GM12873 (cell line): ENCODE data around the gene TGFBR2.

ENCODE experiments used
- TF ChIP-seq, protein P1 (sequence below): IDR thresholded peaks from 2 replicates; pipeline ENCODE4 v1.5.1; 2012; ENCODE audit warnings: low read depth, mild to moderate bottlenecking, moderate library complexity, low read length, control low read depth; ENCODE audit not compliant: insufficient read depth; ENCODE audit errors: missing control alignments

TGFBR2 gene

DNA sequence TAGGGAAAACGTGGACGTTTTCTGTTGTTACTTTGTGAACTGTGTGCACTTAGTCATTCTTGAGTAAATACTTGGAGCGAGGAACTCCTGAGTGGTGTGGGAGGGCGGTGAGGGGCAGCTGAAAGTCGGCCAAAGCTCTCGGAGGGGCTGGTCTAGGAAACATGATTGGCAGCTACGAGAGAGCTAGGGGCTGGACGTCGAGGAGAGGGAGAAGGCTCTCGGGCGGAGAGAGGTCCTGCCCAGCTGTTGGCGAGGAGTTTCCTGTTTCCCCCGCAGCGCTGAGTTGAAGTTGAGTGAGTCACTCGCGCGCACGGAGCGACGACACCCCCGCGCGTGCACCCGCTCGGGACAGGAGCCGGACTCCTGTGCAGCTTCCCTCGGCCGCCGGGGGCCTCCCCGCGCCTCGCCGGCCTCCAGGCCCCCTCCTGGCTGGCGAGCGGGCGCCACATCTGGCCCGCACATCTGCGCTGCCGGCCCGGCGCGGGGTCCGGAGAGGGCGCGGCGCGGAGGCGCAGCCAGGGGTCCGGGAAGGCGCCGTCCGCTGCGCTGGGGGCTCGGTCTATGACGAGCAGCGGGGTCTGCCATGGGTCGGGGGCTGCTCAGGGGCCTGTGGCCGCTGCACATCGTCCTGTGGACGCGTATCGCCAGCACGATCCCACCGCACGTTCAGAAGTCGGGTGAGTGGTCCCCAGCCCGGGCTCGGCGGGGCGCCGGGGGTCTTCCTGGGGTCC, at the start of gene TGFBR2:
Gene TGFBR2, plus strand, starts transcription at position 301 of the 731 bp plus-strand sequence. Its CDS starts 283 bp downstream, at position 584.
- TF ChIP-seq, protein P1, sequence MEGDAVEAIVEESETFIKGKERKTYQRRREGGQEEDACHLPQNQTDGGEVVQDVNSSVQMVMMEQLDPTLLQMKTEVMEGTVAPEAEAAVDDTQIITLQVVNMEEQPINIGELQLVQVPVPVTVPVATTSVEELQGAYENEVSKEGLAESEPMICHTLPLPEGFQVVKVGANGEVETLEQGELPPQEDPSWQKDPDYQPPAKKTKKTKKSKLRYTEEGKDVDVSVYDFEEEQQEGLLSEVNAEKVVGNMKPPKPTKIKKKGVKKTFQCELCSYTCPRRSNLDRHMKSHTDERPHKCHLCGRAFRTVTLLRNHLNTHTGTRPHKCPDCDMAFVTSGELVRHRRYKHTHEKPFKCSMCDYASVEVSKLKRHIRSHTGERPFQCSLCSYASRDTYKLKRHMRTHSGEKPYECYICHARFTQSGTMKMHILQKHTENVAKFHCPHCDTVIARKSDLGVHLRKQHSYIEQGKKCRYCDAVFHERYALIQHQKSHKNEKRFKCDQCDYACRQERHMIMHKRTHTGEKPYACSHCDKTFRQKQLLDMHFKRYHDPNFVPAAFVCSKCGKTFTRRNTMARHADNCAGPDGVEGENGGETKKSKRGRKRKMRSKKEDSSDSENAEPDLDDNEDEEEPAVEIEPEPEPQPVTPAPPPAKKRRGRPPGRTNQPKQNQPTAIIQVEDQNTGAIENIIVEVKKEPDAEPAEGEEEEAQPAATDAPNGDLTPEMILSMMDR = no peak

DNA sequence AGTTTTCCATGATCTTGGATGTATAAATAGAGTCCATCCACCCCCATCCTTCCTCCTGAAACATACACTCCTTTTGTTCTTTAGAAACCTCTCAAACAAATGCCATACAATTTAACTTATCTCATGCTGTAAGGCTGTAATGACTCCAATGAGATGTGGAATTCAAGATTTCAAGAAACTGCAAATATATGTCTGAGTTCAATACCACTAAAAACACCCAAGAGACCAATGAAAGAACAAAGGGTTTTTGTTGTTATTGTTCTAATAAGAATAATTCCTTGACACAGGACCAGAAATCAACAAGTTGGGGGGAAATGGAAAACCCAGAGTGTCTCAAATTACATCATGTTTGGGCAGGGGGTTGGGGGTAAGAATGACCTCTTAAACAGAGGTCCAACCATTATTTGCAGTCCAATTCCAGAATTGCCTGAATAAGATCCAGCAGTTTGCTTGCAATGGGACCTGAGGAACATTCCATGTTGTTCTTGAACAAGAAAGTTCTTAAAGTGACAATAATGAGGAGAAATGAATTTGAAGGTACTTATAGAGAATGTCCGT, 48.6 kb upstream of the TGFBR2 start:
- TF ChIP-seq, protein P1 = no peak

DNA sequence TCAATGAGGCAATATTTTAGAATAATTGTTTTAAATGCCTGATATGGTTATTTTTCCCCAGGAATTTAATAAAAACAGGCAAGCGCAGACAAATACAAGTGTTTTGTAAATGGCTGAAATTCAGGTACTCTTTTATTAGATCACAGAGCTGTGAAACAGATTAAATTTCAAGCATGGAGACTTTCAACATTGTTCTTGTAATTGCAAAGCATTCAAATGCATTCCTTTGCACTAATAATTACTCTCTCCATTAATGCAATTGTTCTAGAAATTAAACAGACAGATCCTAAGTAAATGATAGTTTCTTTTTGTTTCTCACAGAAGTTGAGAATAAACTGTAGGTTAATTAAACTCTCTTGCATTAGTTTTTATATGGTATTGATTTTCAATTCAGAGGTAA, 42.4 kb upstream of the TGFBR2 start:
- TF ChIP-seq, protein P1 = no peak

DNA sequence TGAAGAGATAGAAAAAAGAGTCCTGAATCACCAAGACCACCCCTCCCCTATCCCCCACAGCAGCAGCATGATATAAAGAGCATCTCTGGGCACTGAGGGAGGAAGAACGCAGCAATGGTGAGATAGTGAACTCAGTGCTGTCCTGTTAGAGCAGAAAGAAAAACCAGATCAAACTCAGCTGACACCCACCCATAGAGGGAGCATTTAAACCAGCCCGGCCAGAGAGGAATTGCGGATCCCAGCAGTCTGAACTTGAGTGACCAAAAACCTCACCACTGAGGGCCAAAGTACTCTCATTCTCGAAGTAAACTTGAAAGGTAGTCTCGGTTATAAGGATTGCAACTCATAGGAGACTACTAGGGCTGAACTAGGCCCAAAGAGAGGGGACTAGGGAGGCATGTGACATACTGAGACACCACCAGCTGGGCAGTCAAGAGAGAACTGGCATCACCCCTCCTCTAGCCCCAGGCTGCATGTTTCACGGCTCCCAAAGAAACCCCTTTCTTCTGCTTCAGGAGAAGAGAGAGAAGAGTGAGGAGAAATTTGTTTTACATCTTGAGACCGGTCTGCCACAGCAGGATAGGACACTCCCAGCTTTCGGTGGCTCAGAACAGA, 39.2 kb upstream of the TGFBR2 start:
- TF ChIP-seq, protein P1 = no peak

DNA sequence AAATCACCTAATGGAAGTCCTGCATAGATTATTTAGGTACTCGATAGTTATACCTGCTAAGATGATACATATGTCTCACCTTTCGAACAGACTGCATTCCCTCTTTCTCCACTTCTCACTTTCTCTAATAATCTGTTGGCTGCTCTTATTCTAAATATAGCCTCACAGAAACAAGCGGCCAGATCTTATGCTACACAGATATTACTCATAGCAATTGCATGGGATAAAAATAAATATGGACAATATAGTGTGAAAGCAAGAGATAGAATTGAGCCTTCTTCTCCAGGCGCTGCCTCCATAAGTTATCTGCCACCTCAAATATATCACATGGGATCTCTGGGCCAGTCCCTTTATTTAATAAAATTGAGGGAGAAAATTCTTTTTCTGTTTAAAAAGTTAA, 29.5 kb upstream of the TGFBR2 start:
- TF ChIP-seq, protein P1 = no peak

DNA sequence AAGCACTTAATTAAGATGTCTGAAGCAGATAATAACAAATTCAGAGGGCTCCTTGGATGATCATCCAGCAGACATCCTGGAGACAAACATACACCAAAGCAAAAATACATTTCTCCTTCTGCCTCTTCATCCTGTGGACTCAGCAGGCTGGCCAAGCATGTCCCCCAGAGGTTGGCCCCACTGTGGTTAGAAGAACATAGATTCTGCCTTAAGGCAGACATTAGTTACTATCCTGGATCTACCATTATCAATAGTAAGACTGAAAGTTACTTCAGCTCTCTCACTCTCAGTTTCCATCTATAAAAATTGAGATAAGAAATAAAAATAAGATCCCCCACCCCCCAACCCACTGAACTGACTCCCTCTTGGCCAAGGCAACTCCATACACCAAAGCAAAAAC, 28.6 kb upstream of the TGFBR2 start:
- TF ChIP-seq, protein P1 = no peak

DNA sequence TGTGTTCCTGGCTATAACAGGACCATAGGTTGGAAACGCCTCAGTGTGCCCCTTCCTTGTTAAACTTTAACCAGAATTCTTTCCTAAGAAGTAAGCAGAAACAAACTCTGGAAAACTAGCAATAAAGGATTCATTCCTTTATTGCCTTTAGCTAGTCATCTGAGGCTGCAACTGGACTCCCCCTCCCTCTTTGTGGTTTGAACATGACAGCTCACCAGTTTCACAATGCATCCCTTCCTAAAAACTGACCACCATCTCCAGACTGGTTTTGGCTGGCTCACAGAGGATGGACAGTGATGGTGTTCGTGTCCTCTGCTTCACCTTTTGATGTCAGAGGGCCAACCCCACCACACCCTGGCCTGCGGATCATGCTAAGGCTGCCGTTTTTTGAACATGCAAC, 27.9 kb upstream of the TGFBR2 start:
- TF ChIP-seq, protein P1 = no peak
